IMR-90 (cell line): ENCODE data around the gene NCOA3. TPM values are rescaled to one million over a fixed set of nuclear protein-coding genes. Genes with fewer than 3 reads are reported as not detected.

Experiments used
- ATAC-seq: fragments of 200-7000 bp; cut with Tn5 transposase; 2 replicates; pipeline ENCODE4 v1.9.1; 2020; ENCODE audit warnings: low read depth, mild to moderate bottlenecking, moderate library complexity
- BruUV-seq: library from RNA; stranded (reverse); fragments of 400-500 nt; replicated peaks from 2 replicates; lab custom pipeline; 2021; lab: Mats Ljungman, UMichigan
- CTCF ChIA-PET: fragments of 300-600 bp; formaldehyde crosslinking; extraction: SDS; loops from one replicate; lab custom pipeline; 2021; ENCODE audit warnings: antibody characterized with exemption; lab: Yijun Ruan, JAX
- POLR2A ChIA-PET: fragments of 300-600 bp; sonication (Branson Sonifier 250); formaldehyde crosslinking; loops from one replicate; lab custom pipeline; 2022; ENCODE audit warnings: antibody characterized with exemption; ENCODE audit not compliant: unreplicated experiment; lab: Charles Lee
- DNase-seq: peaks from one replicate; pipeline ENCODE4 v3.0.0; 2013
- H2AFZ ChIP-seq: replicated peaks from 2 replicates; pipeline ENCODE3; 2013; ENCODE audit warnings: low read length, mild to moderate bottlenecking; ENCODE audit not compliant: poor library complexity
- H2AK5ac ChIP-seq: 2 replicates; pipeline ENCODE4 v1.6.1; 2013; ENCODE audit warnings: low read depth, low read length, inconsistent platforms
- H2AK9ac ChIP-seq: replicated peaks from 2 replicates; pipeline ENCODE3; 2013; ENCODE audit warnings: mild to moderate bottlenecking, low read depth, low read length, moderate library complexity; ENCODE audit not compliant: poor library complexity
- H2BK120ac ChIP-seq: 2 replicates; pipeline ENCODE4 v1.6.1; 2013; ENCODE audit warnings: low read depth, low read length, inconsistent platforms
- H2BK15ac ChIP-seq: 3 replicates; pipeline ENCODE4 v1.6.1; 2013; ENCODE audit warnings: low read depth, low read length, inconsistent platforms
- H2BK20ac ChIP-seq: 2 replicates; pipeline ENCODE4 v1.6.1; 2013; ENCODE audit warnings: low read depth, mild to moderate bottlenecking, inconsistent platforms, low read length, moderate library complexity
- H2BK5ac ChIP-seq: 2 replicates; pipeline ENCODE4 v1.6.1; 2013; ENCODE audit warnings: mild to moderate bottlenecking, low read depth, low read length, inconsistent platforms; ENCODE audit not compliant: poor library complexity, severe bottlenecking
- H3K14ac ChIP-seq: replicated peaks from 2 replicates; pipeline ENCODE4 v1.6.1; 2013; ENCODE audit warnings: low read depth, low read length, inconsistent platforms
- H3K18ac ChIP-seq: 2 replicates; pipeline ENCODE4 v1.6.1; 2013; ENCODE audit warnings: low read depth, low read length, control low read depth
- H3K23ac ChIP-seq: 2 replicates; pipeline ENCODE4 v1.6.1; 2013; ENCODE audit warnings: low read depth, low read length, inconsistent platforms
- H3K27ac ChIP-seq: 2 replicates; pipeline ENCODE4 v1.5.1; 2013; ENCODE audit warnings: mild to moderate bottlenecking, control low read depth, low read length; ENCODE audit not compliant: insufficient read depth
- H3K27me3 ChIP-seq: 2 replicates; pipeline ENCODE4 v1.6.1; 2013; ENCODE audit warnings: low read length; ENCODE audit not compliant: control insufficient read depth, insufficient read depth
- H3K36me3 ChIP-seq: 2 replicates; pipeline ENCODE4 v1.6.1; 2013; ENCODE audit warnings: low read length, mixed read lengths; ENCODE audit not compliant: control insufficient read depth, insufficient read depth
- H3K4ac ChIP-seq: 2 replicates; pipeline ENCODE4 v1.6.1; 2013; ENCODE audit warnings: low read depth, low read length, inconsistent platforms
- H3K4me1 ChIP-seq: 2 replicates; pipeline ENCODE4 v1.6.1; 2013; ENCODE audit warnings: low read length, mixed read lengths; ENCODE audit not compliant: control insufficient read depth, insufficient read depth
- H3K4me2 ChIP-seq: 2 replicates; pipeline ENCODE4 v1.6.1; 2013; ENCODE audit warnings: low read depth, mild to moderate bottlenecking, control low read depth, low read length, moderate library complexity
- H3K4me3 ChIP-seq: 2 replicates; pipeline ENCODE4 v1.5.1; 2013; ENCODE audit warnings: low read depth, mild to moderate bottlenecking, control low read depth, low read length, moderate library complexity; ENCODE audit not compliant: insufficient read depth
- H3K56ac ChIP-seq: 2 replicates; pipeline ENCODE4 v1.6.1; 2013; ENCODE audit warnings: low read length, inconsistent platforms; ENCODE audit not compliant: insufficient read depth; ENCODE audit errors: extremely low read depth
- H3K79me1 ChIP-seq, 2 experiments: 2 replicates each; pipeline ENCODE4 v1.6.1; 2013; ENCODE audit warnings: low read length in 2 of 2, inconsistent platforms in 1 of 2, low read depth in 1 of 2
- H3K9ac ChIP-seq: 2 replicates; pipeline ENCODE4 v1.6.1; 2013; ENCODE audit warnings: low read depth, low read length, control low read depth
- H3K9me1 ChIP-seq: 2 replicates; pipeline ENCODE4 v1.6.1; 2013; ENCODE audit warnings: low read length, inconsistent platforms; ENCODE audit not compliant: insufficient read depth
- H3K9me3 ChIP-seq: 2 replicates; pipeline ENCODE4 v1.6.1; 2013; ENCODE audit warnings: low read length; ENCODE audit not compliant: control insufficient read depth, insufficient read depth
- H4K20me1 ChIP-seq: 2 replicates; pipeline ENCODE4 v1.6.1; 2013; ENCODE audit warnings: low read length, inconsistent platforms; ENCODE audit not compliant: insufficient read depth
- H4K5ac ChIP-seq: 2 replicates; pipeline ENCODE4 v1.6.1; 2013; ENCODE audit warnings: mild to moderate bottlenecking, low read depth, low read length, control low read depth
- H4K8ac ChIP-seq, 2 experiments: 2 replicates each; pipeline ENCODE4 v1.6.1; 2013; ENCODE audit warnings: low read depth in 2 of 2, low read length in 2 of 2, control low read depth in 1 of 2, inconsistent platforms in 1 of 2
- H4K91ac ChIP-seq: 2 replicates; pipeline ENCODE4 v1.6.1; 2013; ENCODE audit warnings: low read depth, low read length, inconsistent platforms; ENCODE audit not compliant: insufficient read depth
- BHLHE40 ChIP-seq: fragments of 150-350 bp; IDR thresholded peaks from 2 replicates; pipeline ENCODE4 v1.6.1; 2016; ENCODE audit warnings: mild to moderate bottlenecking, low read depth, low read length
- CEBPB ChIP-seq: IDR thresholded peaks from 2 replicates; pipeline ENCODE4 v1.6.1; 2012; ENCODE audit warnings: low read depth, low read length, improper control_type of control experiment
- CHD1 ChIP-seq: IDR thresholded peaks from 2 replicates; pipeline ENCODE4 v1.6.1; 2012; ENCODE audit warnings: low read depth, low read length, improper control_type of control experiment
- CTCF ChIP-seq: conservative IDR thresholded peaks from 2 replicates; pipeline ENCODE4 v1.5.1; 2012; ENCODE audit warnings: mild to moderate bottlenecking, low read depth, low read length, improper control_type of control experiment
- ELK1 ChIP-seq: fragments of 150-350 bp; IDR thresholded peaks from 2 replicates; pipeline ENCODE4 v1.6.1; 2016; ENCODE audit warnings: low read depth, mild to moderate bottlenecking, low read length, moderate library complexity, borderline replicate concordance
- FOS ChIP-seq: fragments of 150-350 bp; IDR thresholded peaks from 2 replicates; pipeline ENCODE4 v1.6.1; 2016; ENCODE audit warnings: low read depth, low read length
- MAFK ChIP-seq: IDR thresholded peaks from 2 replicates; pipeline ENCODE4 v1.6.1; 2012; ENCODE audit warnings: low read depth, low read length, improper control_type of control experiment
- MAZ ChIP-seq: IDR thresholded peaks from 2 replicates; pipeline ENCODE4 v1.6.1; 2012; ENCODE audit warnings: low read depth, mild to moderate bottlenecking, low read length, improper control_type of control experiment, moderate library complexity, borderline replicate concordance
- MXI1 ChIP-seq: IDR thresholded peaks from 2 replicates; pipeline ENCODE4 v1.6.1; 2012; ENCODE audit warnings: low read depth, mild to moderate bottlenecking, low read length, moderate library complexity, borderline replicate concordance
- NFE2L2 ChIP-seq: fragments of 150-350 bp; IDR thresholded peaks from 2 replicates; pipeline ENCODE4 v1.6.1; 2016; ENCODE audit warnings: low read depth, mild to moderate bottlenecking, low read length
- POLR2A ChIP-seq: IDR thresholded peaks from 2 replicates; pipeline ENCODE4 v1.6.1; 2012; ENCODE audit warnings: mild to moderate bottlenecking, low read depth, low read length
- RAD21 ChIP-seq: IDR thresholded peaks from 2 replicates; pipeline ENCODE4 v1.6.1; 2012; ENCODE audit warnings: low read length, improper control_type of control experiment
- RCOR1 ChIP-seq: IDR thresholded peaks from 2 replicates; pipeline ENCODE4 v1.6.1; 2012; ENCODE audit warnings: mild to moderate bottlenecking, low read length, improper control_type of control experiment; ENCODE audit not compliant: insufficient replicate concordance
- RFX5 ChIP-seq: IDR thresholded peaks from 2 replicates; pipeline ENCODE4 v1.8.0; 2012; ENCODE audit warnings: low read depth, mild to moderate bottlenecking, low read length, moderate library complexity
- SMC3 ChIP-seq: fragments of 150-350 bp; IDR thresholded peaks from 2 replicates; pipeline ENCODE4 v1.6.1; 2016; ENCODE audit warnings: low read depth, mild to moderate bottlenecking, antibody characterized with exemption, low read length, moderate library complexity
- USF2 ChIP-seq: fragments of 150-350 bp; IDR thresholded peaks from 2 replicates; pipeline ENCODE4 v1.6.1; 2017; ENCODE audit warnings: mild to moderate bottlenecking, antibody characterized with exemption, low read length, low read depth
- WGBS, 2 experiments: methylation state at CpG; one replicate each; pipeline versions ENCODE4 v1.1.5 to v1.1.7; 2013; ENCODE audit warnings: missing lambda C conversion rate in 2 of 2; ENCODE audit not compliant: insufficient read length in 1 of 2; ENCODE audit errors: extremely low coverage in 2 of 2; 5-methylcytosine and 5-hydroxymethylcytosine counted together
- dilution Hi-C: fragments of 300-500 bp; cut with HindIII; formaldehyde crosslinking; loops from one replicate; pipeline ENCODE4 v1.14.3; 2018; ENCODE audit warnings: low sequenced_read_pairs; ENCODE audit not compliant: unreplicated experiment
- in situ Hi-C: fragments of 300-500 bp; cut with MboI; formaldehyde crosslinking; loops from 3 replicates; pipeline ENCODE4 v1.14.3; 2019; ENCODE audit warnings: low sequenced_read_pairs, inconsistent platforms, mixed read lengths
- intact Hi-C: fragments of 100-400 bp; cut with micrococcal nuclease; formaldehyde crosslinking; loops from 2 replicates; pipeline ENCODE4 v1.10.0; 2022
- polyA plus RNA-seq, 3 experiments: library from polyadenylated mRNA; depleted of rRNA; stranded (reverse); fragments of >200 nt; gene quantifications; 2 replicates each; pipeline ENCODE4 v1.2.3, GENCODE V29; 2012; ENCODE audit warnings: low replicate concordance in 1 of 3
- total RNA-seq: library from RNA; depleted of rRNA; stranded (reverse); fragments of >200 nt; gene quantifications from 2 replicates; pipeline ENCODE4 v1.2.3, GENCODE V29; 2012

NCOA3 gene
- total and polyA plus RNA-seq, 2 of the 4 experiments (the other 2 are of a cell fraction): 8.8 to 29.0 TPM

- H2AK9ac ChIP-seq: no peak overlapping the region
- peaks cover 7% of the 10 kb centered on the region for H3K4me1 ChIP-seq
- H3K27me3 ChIP-seq: no peaks in the 10 kb centered on the region
- no peak overlapping the region for H2BK20ac ChIP-seq
- peaks cover 8 to 34% of the 10 kb centered on the region in 2 experiments for H3K79me1 ChIP-seq
- no peak overlapping the region for H3K27ac ChIP-seq
- no peak overlapping the region for H4K8ac ChIP-seq
- no peaks in the 10 kb centered on the region for H3K9me3 ChIP-seq
- no peak overlapping the region for H3K23ac ChIP-seq
- H2BK15ac ChIP-seq: no peak overlapping the region
- WGBS, 2 experiments: no CpG with 5 or more reads among the region's 5 CpGs
- H2BK5ac ChIP-seq: no peak overlapping the region
- no peak overlapping the region for H2BK120ac ChIP-seq
- H3K4ac ChIP-seq: no peak overlapping the region
- H3K4me3 ChIP-seq: no peak overlapping the region
- no peak overlapping the region for H3K18ac ChIP-seq
- H2AFZ ChIP-seq: no peak overlapping the region
- dilution Hi-C loops (no loop called here), in situ Hi-C loops (no loop called here), intact Hi-C loops (loop anchor here (5.0 kb wide), 1 partner anchor 107 kb away; the partner anchor contains the start of gene NCOA3)
- ChIA-PET CTCF (interaction anchor here (0.8 kb wide), 1 partner anchor 106 kb away, joined by 3 read pairs; no protein-coding TSS in a partner anchor), POLR2A (no interaction called here)
- H4K5ac ChIP-seq: no peak overlapping the region
- no peaks in the 10 kb centered on the region for H4K20me1 ChIP-seq
- H3K36me3 ChIP-seq: no peaks in the 10 kb centered on the region
- H3K9ac ChIP-seq: no peak overlapping the region
- H3K56ac ChIP-seq: no peak overlapping the region
- no peak overlapping the region for H2AK5ac ChIP-seq
- H3K14ac ChIP-seq: no peak overlapping the region
- H3K9me1 ChIP-seq: peaks cover 2% of the 10 kb centered on the region; the same call in 1 of the 2 replicates
- H3K4me2 ChIP-seq: no peak overlapping the region
- TF ChIP-seq BHLHE40 (no peak), CTCF (no peak), SMC3 (no peak), ELK1 (no peak), USF2 (no peak), MXI1 (no peak), POLR2A (no peak), RAD21 (no peak), RCOR1 (no peak), MAZ (no peak), CEBPB (no peak), CHD1 (no peak), NFE2L2 (no peak), MAFK (no peak), FOS (no peak), RFX5 (no peak)
- ATAC-seq (no peak), DNase-seq (no peak)
- BruUV-seq: no TSS peak
- no peak overlapping the region for H4K91ac ChIP-seq
Observed at GRCh38 chr20:47609001-47609400, 107.3 kb downstream of the NCOA3 start.
